Osteocyte (in vitro differentiated cells): ENCODE measurements around the gene TNK1. TPM values are rescaled to one million over a fixed set of nuclear protein-coding genes. Genes with fewer than 3 reads are reported as not detected.
A peak's percentile ranks its signal among the peaks of the same experiment; 100 is the strongest.

Source experiments
- DNase-seq: peaks from one replicate; pipeline ENCODE4 v3.0.0; 2021; ENCODE audit warnings: mixed read lengths; ENCODE audit not compliant: unreplicated experiment; ENCODE audit errors: extremely low spot score
- H3K27ac Mint-ChIP-seq: one replicate; pipeline ENCODE4 v1.8.0; 2021; ENCODE audit warnings: mild to moderate bottlenecking, mixed read lengths; ENCODE audit not compliant: unreplicated experiment
- H3K27me3 Mint-ChIP-seq: one replicate; pipeline ENCODE4 v1.8.0; 2021; ENCODE audit warnings: mixed read lengths; ENCODE audit not compliant: unreplicated experiment
- H3K36me3 Mint-ChIP-seq: one replicate; pipeline ENCODE4 v1.8.0; 2021; ENCODE audit warnings: mixed read lengths; ENCODE audit not compliant: unreplicated experiment
- H3K4me1 Mint-ChIP-seq: one replicate; pipeline ENCODE4 v1.8.0; 2021; ENCODE audit warnings: mixed read lengths; ENCODE audit not compliant: unreplicated experiment
- H3K4me3 Mint-ChIP-seq: one replicate; pipeline ENCODE4 v1.8.0; 2021; ENCODE audit warnings: mild to moderate bottlenecking, moderate library complexity, mixed read lengths; ENCODE audit not compliant: unreplicated experiment
- H3K9me3 Mint-ChIP-seq: one replicate; pipeline ENCODE4 v1.8.0; 2021; ENCODE audit warnings: mixed read lengths; ENCODE audit not compliant: unreplicated experiment
- CTCF ChIP-seq: fragments of 200-600 bp; sonication (generic); IDR thresholded peaks from 2 replicates; pipeline ENCODE4 v1.5.0; 2021; ENCODE audit warnings: antibody characterized with exemption, mild to moderate bottlenecking, moderate library complexity
- total RNA-seq: library from RNA; stranded (reverse); gene quantifications from 2 replicates; pipeline ENCODE4 v1.2.1, GENCODE V29; 2021

Gene TNK1
- total RNA-seq, 1 donor from 2014 or later = not detected

- DNase-seq = no peak
- no peak overlapping the region for H3K27ac Mint-ChIP-seq
- H3K36me3 Mint-ChIP-seq = peaks cover 36% of the 10 kb centered on the region
- H3K4me1 Mint-ChIP-seq = peaks cover 7% of the 10 kb centered on the region
- TF ChIP-seq CTCF = no peak
- H3K27me3 Mint-ChIP-seq = no peaks in the 10 kb centered on the region
- H3K4me3 Mint-ChIP-seq = no peak overlapping the region
- no peaks in the 10 kb centered on the region for H3K9me3 Mint-ChIP-seq
These were observed 32.6 kb downstream of the TNK1 start for GRCh38 chr17:7413346-7413985.

GRCh38 chr17:7414837-7415236 is 33.9 kb downstream of the TNK1 start:
- H3K4me3 Mint-ChIP-seq = no peak overlapping the region
- peaks cover 7% of the 10 kb centered on the region for H3K4me1 Mint-ChIP-seq
- no peaks in the 10 kb centered on the region for H3K27me3 Mint-ChIP-seq

GRCh38 chr17:7415784-7416183 is 34.9 kb downstream of the TNK1 start:
- no peaks in the 10 kb centered on the region for H3K27me3 Mint-ChIP-seq
- peaks cover 19% of the 10 kb centered on the region for H3K36me3 Mint-ChIP-seq
- no peak overlapping the region for H3K27ac Mint-ChIP-seq
- H3K4me3 Mint-ChIP-seq = no peak overlapping the region
- no peak for TF ChIP-seq CTCF
- peaks cover 7% of the 10 kb centered on the region for H3K4me1 Mint-ChIP-seq
- no peaks in the 10 kb centered on the region for H3K9me3 Mint-ChIP-seq
- DNase-seq = no peak

More at GRCh38 chr17:7414837-7415236, 33.9 kb downstream of the TNK1 start:
- no peak for DNase-seq
- TF ChIP-seq CTCF = no peak
- Mint-ChIP-seq H3K9me3 (no peaks in the 10 kb centered on the region), H3K36me3 (peaks cover 27% of the 10 kb centered on the region), H3K27ac (no peak overlapping the region)

GRCh38 chr17:7416323-7416722 is 35.4 kb downstream of the TNK1 start:
- Mint-ChIP-seq H3K36me3 (peaks cover 19% of the 10 kb centered on the region), H3K4me1 (peaks cover 7% of the 10 kb centered on the region), H3K4me3 (no peak overlapping the region), H3K27me3 (no peaks in the 10 kb centered on the region), H3K27ac (peak overlapping the region; percentile 1), H3K9me3 (no peaks in the 10 kb centered on the region)
- no peak for DNase-seq
- TF ChIP-seq CTCF = no peak

- no peak for TF ChIP-seq CTCF
- Mint-ChIP-seq H3K27me3 (no peaks in the 10 kb centered on the region), H3K9me3 (no peaks in the 10 kb centered on the region), H3K36me3 (peaks cover 17% of the 10 kb centered on the region), H3K27ac (no peak overlapping the region), H3K4me1 (peaks cover 7% of the 10 kb centered on the region), H3K4me3 (no peak overlapping the region)
- DNase-seq = no peak
These were observed 36.3 kb downstream of the TNK1 start for GRCh38 chr17:7417056-7417655.
